Endothelial cell of umbilical vein (primary cell): ENCODE measurements around the gene MMS19. TPM values are rescaled to one million over a fixed set of nuclear protein-coding genes. Genes with fewer than 3 reads are reported as not detected.

Experiments used
- BruUV-seq: library from RNA; stranded (reverse); fragments of 400-500 nt; replicated peaks from 2 replicates; lab custom pipeline; 2021; lab: Mats Ljungman, UMichigan
- CTCF ChIA-PET: fragments of 300-600, 350-600 bp; sonication (Branson Sonifier 250); formaldehyde crosslinking; loops from one replicate; lab custom pipeline; 2021; ENCODE audit warnings: antibody characterized with exemption, inconsistent platforms; lab: Charles Lee
- POLR2A ChIA-PET: fragments of 300-600, 350-600 bp; sonication (Branson Sonifier 250); formaldehyde crosslinking; loops from one replicate; lab custom pipeline; 2021; ENCODE audit warnings: antibody characterized with exemption, inconsistent platforms; lab: Charles Lee
- DNase-seq: peaks from one replicate; pipeline ENCODE4 v3.0.0-alpha.2; 2011; ENCODE audit warnings: low read depth, low spot score
- FAIRE-seq: peaks from 2 replicates; lab custom pipeline; 2011; peaks lifted over from hg19 to GRCh38; lab: Jason Lieb, UNC
- H2AFZ ChIP-seq: 2 replicates; pipeline ENCODE4 v1.6.0; 2012; ENCODE audit warnings: low read depth, low read length, control low read depth, inconsistent platforms
- H3K27ac ChIP-seq: 2 replicates; pipeline ENCODE4 v1.5.1; 2011; ENCODE audit warnings: low read depth, mild to moderate bottlenecking, control low read depth, low read length, moderate library complexity; ENCODE audit not compliant: insufficient read depth
- H3K27me3 ChIP-seq, 2 experiments: 2 replicates each; pipeline versions ENCODE4 v1.6.0 to v1.6.1; 2011; ENCODE audit warnings: low read length in 2 of 2, mixed read lengths in 1 of 2; ENCODE audit not compliant: control insufficient read depth in 2 of 2, insufficient read depth in 2 of 2
- H3K36me3 ChIP-seq, 2 experiments: 2 replicates in 1 of 2; 3 replicates in 1 of 2; pipeline ENCODE4 v1.5.1; 2011; ENCODE audit warnings: low read length in 2 of 2, mild to moderate bottlenecking in 1 of 2, moderate library complexity in 1 of 2; ENCODE audit not compliant: control insufficient read depth in 2 of 2, insufficient read depth in 2 of 2; ENCODE audit errors: extremely low read depth in 1 of 2
- H3K4me1 ChIP-seq: 3 replicates; pipeline ENCODE4 v1.5.1; 2011; ENCODE audit warnings: mild to moderate bottlenecking, low read length; ENCODE audit not compliant: control insufficient read depth, insufficient read depth; ENCODE audit errors: extremely low read depth
- H3K4me2 ChIP-seq: 2 replicates; pipeline ENCODE4 v1.6.1; 2011; ENCODE audit warnings: low read length, control low read depth, mixed read lengths; ENCODE audit not compliant: insufficient read depth
- H3K4me3 ChIP-seq, 3 experiments: fragments of 200-600 bp in 1 of 3; sonication (generic), shearing (Covaris generic) in 1 of 3; replicated peaks in 1 of 3; 2 replicates each; pipeline ENCODE4 v1.5.1; 2011 to 2016; ENCODE audit warnings: control low read depth in 3 of 3, low read length in 3 of 3, mild to moderate bottlenecking in 2 of 3, inconsistent platforms in 1 of 3, low read depth in 1 of 3, moderate library complexity in 1 of 3; ENCODE audit not compliant: insufficient read depth in 1 of 3
- H3K79me2 ChIP-seq: 2 replicates; pipeline ENCODE4 v1.6.0; 2012; ENCODE audit warnings: low read length, inconsistent platforms; ENCODE audit not compliant: control insufficient read depth, insufficient read depth
- H3K9ac ChIP-seq: replicated peaks from 2 replicates; pipeline ENCODE3; 2011; ENCODE audit warnings: low read length, control low read depth; ENCODE audit not compliant: insufficient read depth; ENCODE audit errors: extremely low read depth
- H3K9me1 ChIP-seq: replicated peaks from 3 replicates; pipeline ENCODE4 v1.6.0; 2011; ENCODE audit warnings: mild to moderate bottlenecking, low read length; ENCODE audit not compliant: control insufficient read depth, insufficient read depth; ENCODE audit errors: extremely low read depth
- H3K9me3 ChIP-seq: replicated peaks from 2 replicates; pipeline ENCODE4 v1.5.1; 2012; ENCODE audit warnings: low read length, inconsistent platforms; ENCODE audit not compliant: control insufficient read depth, insufficient read depth
- H4K20me1 ChIP-seq: replicated peaks from 2 replicates; pipeline ENCODE3; 2011; ENCODE audit warnings: mild to moderate bottlenecking, low read length; ENCODE audit not compliant: control insufficient read depth, insufficient read depth; ENCODE audit errors: extremely low read depth
- EZH2 ChIP-seq: IDR thresholded peaks from 2 replicates; pipeline ENCODE4 v1.6.1; 2012; ENCODE audit warnings: borderline replicate concordance, low read depth, mild to moderate bottlenecking, moderate library complexity, low read length, inconsistent platforms; ENCODE audit not compliant: severe bottlenecking
- FOS ChIP-seq: IDR thresholded peaks from 2 replicates; pipeline ENCODE4 v1.6.1; 2011; ENCODE audit warnings: mild to moderate bottlenecking, low read length, moderate library complexity, borderline replicate concordance; ENCODE audit not compliant: insufficient read depth
- GATA2 ChIP-seq: IDR thresholded peaks from 2 replicates; pipeline ENCODE4 v1.7.0; 2011; ENCODE audit warnings: low read depth, mild to moderate bottlenecking, moderate library complexity, mixed read lengths, low read length; ENCODE audit not compliant: insufficient read length, insufficient read depth
- JUN ChIP-seq: IDR thresholded peaks from 2 replicates; pipeline ENCODE4 v1.6.1; 2011; ENCODE audit warnings: borderline replicate concordance, low read depth; ENCODE audit not compliant: insufficient read length, insufficient read depth
- MYC ChIP-seq: IDR thresholded peaks from one replicate; pipeline ENCODE4 v1.6.1; 2011; ENCODE audit warnings: mild to moderate bottlenecking, low read depth, low read length
- POLR2A ChIP-seq: IDR thresholded peaks from 2 replicates; pipeline ENCODE4 v1.6.1; 2012; ENCODE audit warnings: low read depth, mild to moderate bottlenecking, control low read depth, low read length
- POLR2AphosphoS5 ChIP-seq: IDR thresholded peaks from 2 replicates; pipeline ENCODE4 v1.6.1; 2012; ENCODE audit warnings: low read depth, mild to moderate bottlenecking, control low read depth, low read length, moderate library complexity; ENCODE audit not compliant: insufficient read depth
- dilution Hi-C: fragments of 300-500 bp; cut with MboI; formaldehyde crosslinking; loops from one replicate; pipeline ENCODE4 v1.15.0; 2019; ENCODE audit warnings: low sequenced_read_pairs; ENCODE audit not compliant: extremely low pct_ligation_motif_present
- intact Hi-C: fragments of 100-400 bp; cut with micrococcal nuclease; formaldehyde crosslinking; loops from one replicate; pipeline ENCODE4 v1.10.0; 2022
- polyA plus RNA-seq, 4 experiments: library from polyadenylated mRNA; depleted of rRNA in 3 of 4; stranded (reverse) in 3 of 4; unstranded in 1 of 4; fragments of >200 nt; gene quantifications; 2 replicates each; pipeline versions ENCODE4 v1.2.1 to v1.2.3, GENCODE V29; 2011 to 2012; ENCODE audit warnings: missing spikeins in 1 of 4
- total RNA-seq: library from RNA; stranded (reverse); gene quantifications from 2 replicates; pipeline ENCODE4 v1.2.3, GENCODE V29; 2021
- TF ChIP-seq, protein P1 (sequence below), 2 donors: IDR thresholded peaks; 1 replicate in 1 of 2; 2 replicates in 1 of 2; pipeline ENCODE4 v1.5.1; 2011; ENCODE audit warnings: low read length in 2 of 2, mild to moderate bottlenecking in 2 of 2, moderate library complexity in 2 of 2, control low read depth in 1 of 2, inconsistent platforms in 1 of 2, low read depth in 1 of 2; ENCODE audit not compliant: insufficient read depth in 1 of 2; ENCODE audit errors: extremely low read depth in 1 of 2
- TF ChIP-seq, protein P2 (sequence below): IDR thresholded peaks from 2 replicates; pipeline ENCODE4 v1.6.1; 2011; ENCODE audit not compliant: insufficient read depth, insufficient read length

The MMS19 gene
- total and polyA plus RNA-seq, 2 donors (not counting 3 experiments of a cell fraction or from before 2014, with no cell fraction given) = 95.2 to 123 TPM

DNA sequence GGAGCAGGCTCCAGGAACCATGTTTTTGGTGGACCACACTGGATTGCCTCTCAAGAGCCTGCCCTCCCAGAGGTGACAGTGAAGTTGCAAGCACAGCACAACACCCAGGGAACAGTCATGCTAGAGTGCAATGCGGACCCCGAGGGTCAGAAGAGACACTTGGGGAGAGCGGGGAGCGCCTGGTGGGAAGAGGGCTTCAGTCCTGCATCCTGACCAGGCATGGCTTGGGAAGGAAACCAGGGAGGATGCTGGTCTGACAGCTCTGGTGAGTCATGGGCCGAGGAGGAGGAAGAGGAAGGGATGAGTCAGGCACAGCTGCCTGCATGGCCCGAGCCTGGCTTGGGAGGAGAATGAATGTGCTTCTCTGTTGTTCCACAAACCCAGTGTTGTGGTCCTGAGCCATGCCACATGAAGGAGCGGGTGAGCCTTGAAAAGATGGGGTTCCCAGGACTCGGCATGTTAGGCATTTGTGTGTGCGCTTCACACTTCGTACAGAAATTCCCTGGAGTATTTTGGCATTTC lies 44.9 kb upstream of the MMS19 start:
- POLR2A ChIA-PET = interaction anchor here (1.0 to 2.2 kb wide), 3 partner anchors 9 to 44 kb away, joined by 3 to 8 read pairs (median 5); partner anchors contain the start of genes MMS19 and UBTD1
- FAIRE-seq = peak; percentile 100

More for the DNA sequence above, 44.9 kb upstream of the MMS19 start:
- no peaks in the 10 kb centered on the region for H3K9me3 ChIP-seq
- CTCF ChIA-PET = interaction anchor here (0.8 to 6.6 kb wide), 4 partner anchors 10 to 44 kb away, joined by 3 to 93 read pairs (median 6); partner anchors contain the start of gene UBTD1
- no peaks in the 10 kb centered on the region for H3K36me3 ChIP-seq
- H3K79me2 ChIP-seq = peaks cover 4% of the 10 kb centered on the region
- H2AFZ ChIP-seq = no peak overlapping the region
- peak overlapping the region; percentile 84 for H3K9ac ChIP-seq
- dilution Hi-C loops = no loop called here
- no peaks in the 10 kb centered on the region for H3K27me3 ChIP-seq
- H3K27ac ChIP-seq = peak overlapping the region; percentile 99
- no TSS peak for BruUV-seq
- H3K4me3 ChIP-seq = no peak overlapping the region
- no peaks in the 10 kb centered on the region for H4K20me1 ChIP-seq
- intact Hi-C loops = loop anchor here (1.0 to 2.0 kb wide), 5 partner anchors 25 to 97 kb away; partner anchors contain the start of genes EXOSC1 and ZDHHC16
- peak overlapping the region; percentile 38 for H3K4me2 ChIP-seq
- peak; percentile 98 for DNase-seq
- H3K4me1 ChIP-seq = peaks cover 61% of the 10 kb centered on the region
- no peaks in the 10 kb centered on the region for H3K9me1 ChIP-seq
- no peak for TF ChIP-seq GATA2
- TF ChIP-seq MYC = peak; percentile 87
- TF ChIP-seq, protein P1, sequence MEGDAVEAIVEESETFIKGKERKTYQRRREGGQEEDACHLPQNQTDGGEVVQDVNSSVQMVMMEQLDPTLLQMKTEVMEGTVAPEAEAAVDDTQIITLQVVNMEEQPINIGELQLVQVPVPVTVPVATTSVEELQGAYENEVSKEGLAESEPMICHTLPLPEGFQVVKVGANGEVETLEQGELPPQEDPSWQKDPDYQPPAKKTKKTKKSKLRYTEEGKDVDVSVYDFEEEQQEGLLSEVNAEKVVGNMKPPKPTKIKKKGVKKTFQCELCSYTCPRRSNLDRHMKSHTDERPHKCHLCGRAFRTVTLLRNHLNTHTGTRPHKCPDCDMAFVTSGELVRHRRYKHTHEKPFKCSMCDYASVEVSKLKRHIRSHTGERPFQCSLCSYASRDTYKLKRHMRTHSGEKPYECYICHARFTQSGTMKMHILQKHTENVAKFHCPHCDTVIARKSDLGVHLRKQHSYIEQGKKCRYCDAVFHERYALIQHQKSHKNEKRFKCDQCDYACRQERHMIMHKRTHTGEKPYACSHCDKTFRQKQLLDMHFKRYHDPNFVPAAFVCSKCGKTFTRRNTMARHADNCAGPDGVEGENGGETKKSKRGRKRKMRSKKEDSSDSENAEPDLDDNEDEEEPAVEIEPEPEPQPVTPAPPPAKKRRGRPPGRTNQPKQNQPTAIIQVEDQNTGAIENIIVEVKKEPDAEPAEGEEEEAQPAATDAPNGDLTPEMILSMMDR (IDR thresholded peaks at IDR 0.05; ENCODE audit: extremely low read depth in 1 of 2, insufficient read depth in 1 of 2, low read depth in 1 of 2, low read length in 2 of 2) = no peak
- TF ChIP-seq POLR2AphosphoS5 = peak; percentile 99
- peak; percentile 100 for TF ChIP-seq JUN
- TF ChIP-seq FOS = peak; percentile 100
- TF ChIP-seq, protein P2, sequence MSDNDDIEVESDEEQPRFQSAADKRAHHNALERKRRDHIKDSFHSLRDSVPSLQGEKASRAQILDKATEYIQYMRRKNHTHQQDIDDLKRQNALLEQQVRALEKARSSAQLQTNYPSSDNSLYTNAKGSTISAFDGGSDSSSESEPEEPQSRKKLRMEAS = peak; percentile 54
- TF ChIP-seq EZH2 = no peak
- TF ChIP-seq POLR2A = peak; percentile 80
